Stimulated activated CD4-positive, alpha-beta T cell treated with anti-CD3 and anti-CD28 coated beads, Interleukin-2, amount 100 ng/mL, for 48 hours (primary cell): ENCODE results near the gene CCDC71L.

Experiments used
- DNase-seq, 2 donors: peaks; one replicate each; pipeline ENCODE4 v3.0.0-alpha.2; 2020

Gene CCDC71L

DNA sequence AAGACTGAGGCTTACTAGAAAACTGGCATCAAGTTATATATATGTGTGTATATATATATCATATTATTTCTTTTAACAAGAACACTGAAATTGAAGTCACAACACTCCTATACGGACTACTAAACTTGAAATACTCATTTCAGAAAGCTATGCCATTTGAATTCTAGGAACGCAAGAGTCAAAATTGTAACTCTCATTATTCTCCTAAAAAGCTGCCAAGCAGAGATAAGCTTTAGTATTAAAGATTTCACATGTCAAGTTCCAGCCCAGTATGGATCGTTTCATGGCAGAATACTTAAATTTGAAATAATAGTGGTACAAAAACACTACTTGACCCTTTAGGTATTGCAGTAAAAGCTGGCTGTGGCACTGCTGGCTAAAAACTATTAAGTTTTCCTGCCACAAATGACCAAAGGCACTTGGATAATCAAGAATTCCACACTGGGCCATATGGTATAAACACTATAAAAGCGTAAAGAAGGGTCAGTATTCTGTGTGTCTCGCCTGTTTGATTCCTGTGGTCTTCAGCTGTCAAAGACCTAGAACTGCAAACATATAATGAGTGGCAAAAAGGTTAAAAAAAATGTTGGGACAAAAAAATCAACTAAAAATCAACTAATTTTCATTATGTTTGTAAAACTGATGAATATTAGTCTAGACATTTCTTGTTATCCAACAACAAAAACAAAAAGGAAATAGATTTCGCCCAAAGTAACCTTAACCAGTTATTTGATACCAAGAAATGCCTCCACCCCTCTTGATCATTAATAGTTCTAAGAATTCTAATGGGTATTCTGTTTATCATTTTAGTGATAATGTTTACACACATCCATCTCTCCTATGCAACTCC, 2.4 kb downstream of the CCDC71L start:
- no peak for DNase-seq

DNA sequence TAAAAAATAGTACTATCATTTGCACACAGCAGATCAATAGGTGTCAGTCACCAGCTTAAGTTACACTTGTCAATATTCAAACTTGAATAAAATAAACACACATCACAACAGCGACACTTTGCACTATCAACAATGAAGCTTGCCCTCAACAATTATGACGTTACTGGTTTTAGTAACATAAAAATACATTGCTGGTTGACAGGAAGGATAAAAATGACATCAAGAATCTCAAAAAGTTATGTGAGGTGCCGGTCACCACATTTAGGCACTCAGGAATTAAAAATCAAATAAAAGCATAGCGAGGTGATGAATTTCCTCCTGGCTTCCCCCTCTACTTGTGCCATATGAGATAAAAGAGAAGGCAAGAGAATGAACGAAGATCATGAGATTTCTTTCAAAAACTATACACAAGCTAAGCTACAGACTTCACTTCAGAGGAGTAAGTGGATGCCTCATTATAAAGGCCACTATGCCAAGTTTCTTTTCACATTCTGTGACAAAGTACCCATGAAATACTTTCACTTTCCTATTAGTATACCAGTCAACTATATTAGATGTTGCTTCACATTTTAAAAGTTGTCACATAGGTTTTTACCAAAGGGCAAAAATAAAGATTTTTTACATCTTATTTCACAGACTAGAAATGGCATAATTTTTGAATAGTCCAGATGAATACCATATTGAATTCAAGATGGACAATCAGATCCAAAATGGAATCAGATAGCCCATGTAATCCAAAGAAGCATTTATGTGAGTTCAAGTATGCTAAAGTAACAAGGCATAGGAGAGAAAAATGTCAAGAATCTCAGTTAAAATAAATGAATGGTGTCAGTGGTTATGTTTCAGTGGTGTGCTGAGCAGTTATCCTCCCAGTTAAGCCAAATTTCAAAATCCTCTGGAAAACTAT, 3.6 kb downstream of the CCDC71L start:
- no peak for DNase-seq

DNA sequence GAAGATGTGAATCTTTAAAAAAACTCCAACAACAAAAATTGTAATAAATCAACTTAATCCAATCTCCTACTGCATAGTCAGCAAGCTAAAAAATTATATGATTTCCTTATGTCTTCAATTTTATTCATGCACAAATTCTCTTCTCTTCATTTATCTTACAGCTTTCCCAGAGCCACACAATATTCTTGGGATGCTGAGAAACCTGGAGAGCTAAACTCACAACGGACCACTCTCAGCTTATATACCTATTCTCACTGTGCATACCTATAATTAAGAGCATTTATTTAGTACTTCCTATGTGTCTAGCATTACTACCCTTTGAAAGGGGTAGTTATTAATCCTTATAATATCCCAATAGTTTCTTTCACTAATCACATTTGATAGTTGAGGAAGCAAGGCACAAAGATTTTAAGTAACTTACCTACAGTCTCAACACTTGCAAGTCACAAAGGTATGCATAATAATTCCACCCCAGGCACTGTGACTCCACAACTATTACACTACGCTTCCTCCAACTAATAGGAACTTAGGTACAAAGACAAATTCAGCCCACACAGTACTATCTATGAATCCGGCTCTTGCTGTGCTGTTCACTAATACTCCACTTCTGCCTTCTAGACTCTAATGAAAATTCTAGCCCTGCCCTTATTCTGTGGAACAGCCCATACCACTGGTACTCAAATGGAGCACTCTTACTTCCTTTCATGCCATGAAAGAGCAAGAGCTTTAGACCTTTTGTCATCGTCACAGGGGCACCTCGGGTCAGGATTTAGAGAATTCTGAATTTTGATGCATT, 5.1 kb downstream of the CCDC71L start:
- no peak for DNase-seq

DNA sequence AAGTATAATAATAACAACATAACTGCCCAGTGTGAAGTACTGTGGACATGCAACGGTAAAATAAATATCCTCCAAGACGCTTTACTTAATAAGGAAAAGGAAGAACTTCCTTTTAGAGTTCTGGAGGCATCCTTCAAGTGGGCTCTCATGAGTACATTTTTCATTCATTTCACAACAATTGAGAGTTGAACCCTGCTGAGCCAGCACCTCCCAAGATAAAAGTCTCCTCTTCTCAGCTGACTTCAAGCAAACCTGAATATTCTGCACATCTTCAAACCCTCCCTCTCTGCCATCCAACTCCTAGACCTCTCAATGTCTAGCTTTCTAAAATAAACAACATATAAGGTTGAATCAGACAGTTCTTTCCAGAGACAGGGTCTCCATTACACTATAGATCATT, 7.5 kb downstream of the CCDC71L start:
- DNase-seq = no peak

DNA sequence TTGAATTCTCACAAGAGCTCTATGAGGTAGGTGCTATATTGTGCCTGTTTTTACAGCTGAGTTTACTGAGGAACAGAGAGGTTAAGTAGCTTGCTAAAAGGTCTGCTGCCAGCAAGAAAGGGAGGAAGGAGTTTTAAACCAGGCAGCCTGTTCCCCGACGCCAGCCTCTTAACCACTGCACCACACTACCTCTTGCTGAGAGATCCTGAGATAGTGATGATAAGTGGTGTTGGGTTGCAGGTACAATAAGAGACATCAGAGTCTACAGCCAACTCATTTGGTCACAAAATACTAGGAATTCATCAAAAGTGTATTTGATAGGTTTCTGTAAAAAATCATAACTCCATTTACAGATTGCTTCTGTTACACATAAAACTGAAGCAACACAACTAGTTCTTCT, 8.0 kb downstream of the CCDC71L start:
- DNase-seq = no peak

DNA sequence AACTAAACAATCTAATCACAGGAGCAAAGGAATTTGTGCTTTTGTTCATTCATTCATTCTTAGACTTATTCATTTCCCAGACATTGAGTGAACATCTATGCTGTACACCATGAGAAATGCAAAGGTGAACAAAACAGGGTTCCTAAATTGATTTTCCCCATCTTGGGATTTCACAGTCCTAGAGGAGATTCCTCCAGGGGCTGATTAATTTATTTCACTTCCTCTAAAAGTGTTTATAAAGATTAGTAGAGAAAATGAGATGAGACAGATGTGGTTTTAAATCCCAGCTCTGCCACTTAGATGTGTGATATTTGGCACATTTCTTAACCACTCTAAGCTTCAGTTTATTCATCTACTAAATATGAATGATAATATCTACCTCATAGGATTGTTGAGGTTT, 8.9 kb downstream of the CCDC71L start:
- no peak for DNase-seq

DNA sequence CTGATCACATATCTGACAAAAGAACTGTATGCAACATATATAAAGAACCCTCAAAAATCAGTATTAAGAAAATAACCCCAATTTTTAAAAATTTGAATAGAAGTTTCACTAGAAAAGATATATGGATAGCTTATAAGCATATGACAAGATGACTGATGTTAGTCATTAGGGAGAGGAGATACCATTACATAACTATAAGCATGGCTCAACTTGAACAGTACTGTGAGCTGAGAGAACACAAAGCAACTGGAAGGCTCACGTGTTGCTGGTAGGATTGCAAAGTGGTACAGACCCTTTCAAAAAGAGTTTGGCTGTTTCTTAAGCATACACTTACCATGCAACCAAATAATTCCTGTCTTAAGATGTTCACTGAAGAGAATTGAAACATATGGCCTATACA, 14.7 kb downstream of the CCDC71L start:
- DNase-seq = no peak

DNA sequence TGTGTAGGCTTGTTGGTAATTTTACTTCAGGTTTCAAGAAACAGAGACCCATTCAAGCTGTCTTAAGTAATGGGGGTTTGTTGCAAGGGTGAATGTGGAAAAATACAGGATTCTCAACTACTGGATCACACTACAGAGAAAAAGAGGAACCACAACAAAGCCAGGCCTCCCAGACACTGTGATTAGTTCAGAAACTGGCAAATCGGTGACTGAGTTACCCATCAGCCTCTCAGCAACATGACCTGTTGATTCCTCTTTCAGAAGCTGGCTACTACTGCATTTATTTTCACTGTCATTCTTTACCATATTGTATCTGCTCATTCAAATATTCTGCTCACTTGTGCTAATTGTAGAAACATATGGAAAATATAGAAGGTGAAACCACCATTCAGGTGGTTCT, 16.0 kb downstream of the CCDC71L start:
- DNase-seq = no peak

DNA sequence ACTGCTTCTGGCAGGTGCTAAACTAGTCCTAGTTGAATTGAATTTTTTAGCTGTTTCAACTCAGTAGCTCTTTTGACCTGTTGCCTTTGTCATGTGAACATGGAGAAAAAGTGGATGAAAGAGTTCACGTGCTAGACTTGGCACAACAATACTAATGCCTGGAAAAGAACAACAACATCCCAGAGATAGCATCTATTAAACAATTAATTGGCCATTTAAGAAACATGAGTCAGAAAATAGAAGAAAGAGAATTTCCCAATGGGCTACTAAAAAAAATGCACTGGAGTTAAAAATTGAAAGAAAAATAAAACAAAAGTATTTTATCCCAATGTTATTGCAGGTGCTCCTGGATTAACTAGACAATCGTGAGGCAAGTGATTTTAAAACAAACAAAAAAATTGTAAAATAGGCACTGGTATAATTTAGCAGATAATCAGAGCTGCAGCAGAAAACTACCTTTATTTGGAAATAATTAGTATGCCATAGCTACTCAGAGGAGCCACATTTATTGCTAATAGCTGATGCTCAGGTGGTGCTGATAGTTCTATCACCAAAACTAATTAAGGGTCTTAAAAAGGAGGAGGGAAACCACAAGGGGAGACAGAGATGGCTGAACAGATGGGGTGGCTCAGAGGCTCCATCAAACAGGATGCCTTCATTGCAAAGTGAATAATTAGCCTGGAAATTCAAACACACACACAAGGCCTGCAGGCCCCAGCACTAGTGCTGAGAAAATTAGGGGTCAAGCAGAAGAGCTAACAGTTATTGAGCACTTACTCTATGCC, 17.6 kb downstream of the CCDC71L start:
- DNase-seq = no peak

DNA sequence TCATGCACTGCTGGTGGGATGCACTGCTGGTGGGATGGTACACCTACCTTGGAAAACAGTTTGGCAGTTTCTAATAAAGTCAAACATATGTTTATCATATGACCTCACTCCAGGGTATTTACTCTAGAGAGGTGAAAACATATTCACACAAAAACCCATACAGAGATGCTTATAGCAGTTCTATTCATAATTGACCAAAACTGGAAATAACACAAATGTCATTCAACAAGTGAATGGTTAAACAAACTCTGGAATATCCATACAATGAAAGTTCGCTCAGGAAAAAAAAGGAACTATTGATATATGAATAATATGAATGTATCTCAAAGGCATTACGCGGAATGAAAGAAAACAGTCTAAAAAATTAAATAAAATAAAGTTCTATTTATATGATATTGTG, 19.5 kb downstream of the CCDC71L start:
- no peak for DNase-seq

DNA sequence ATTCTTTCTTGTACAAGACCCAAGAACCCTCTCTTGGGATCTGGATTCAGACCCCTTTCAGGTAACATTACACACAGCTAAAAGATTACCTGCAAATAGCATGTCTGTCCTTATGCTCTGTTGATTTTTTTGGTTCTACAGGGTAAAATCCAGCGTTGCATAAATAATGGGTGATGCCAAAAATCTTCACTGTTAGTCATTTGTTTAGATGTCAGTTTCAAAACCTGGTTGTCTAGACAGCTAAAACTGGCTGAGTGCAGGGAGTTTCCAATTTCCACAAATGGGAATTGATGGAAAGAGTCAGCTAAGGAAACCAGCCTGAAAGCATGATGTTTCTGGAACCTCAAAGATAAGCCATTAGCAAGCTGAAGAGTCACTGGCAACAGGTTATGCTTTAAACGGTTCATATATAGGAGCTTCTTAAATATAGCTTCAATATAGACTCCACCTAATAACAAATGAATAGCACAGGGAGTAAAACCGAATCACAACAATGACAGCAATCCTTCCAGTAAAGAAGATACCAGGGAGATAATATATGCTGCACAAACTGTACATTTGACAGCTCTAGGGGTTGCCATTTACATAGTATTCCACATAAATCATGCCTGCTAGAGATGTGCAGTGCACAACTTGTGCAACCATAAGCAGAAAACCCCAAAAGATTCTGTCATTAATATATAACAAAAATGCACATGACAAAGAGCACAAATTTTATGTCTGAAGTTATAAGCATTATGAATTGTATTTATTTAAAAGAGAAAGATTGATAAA, 20.4 kb downstream of the CCDC71L start:
- DNase-seq = no peak

DNA sequence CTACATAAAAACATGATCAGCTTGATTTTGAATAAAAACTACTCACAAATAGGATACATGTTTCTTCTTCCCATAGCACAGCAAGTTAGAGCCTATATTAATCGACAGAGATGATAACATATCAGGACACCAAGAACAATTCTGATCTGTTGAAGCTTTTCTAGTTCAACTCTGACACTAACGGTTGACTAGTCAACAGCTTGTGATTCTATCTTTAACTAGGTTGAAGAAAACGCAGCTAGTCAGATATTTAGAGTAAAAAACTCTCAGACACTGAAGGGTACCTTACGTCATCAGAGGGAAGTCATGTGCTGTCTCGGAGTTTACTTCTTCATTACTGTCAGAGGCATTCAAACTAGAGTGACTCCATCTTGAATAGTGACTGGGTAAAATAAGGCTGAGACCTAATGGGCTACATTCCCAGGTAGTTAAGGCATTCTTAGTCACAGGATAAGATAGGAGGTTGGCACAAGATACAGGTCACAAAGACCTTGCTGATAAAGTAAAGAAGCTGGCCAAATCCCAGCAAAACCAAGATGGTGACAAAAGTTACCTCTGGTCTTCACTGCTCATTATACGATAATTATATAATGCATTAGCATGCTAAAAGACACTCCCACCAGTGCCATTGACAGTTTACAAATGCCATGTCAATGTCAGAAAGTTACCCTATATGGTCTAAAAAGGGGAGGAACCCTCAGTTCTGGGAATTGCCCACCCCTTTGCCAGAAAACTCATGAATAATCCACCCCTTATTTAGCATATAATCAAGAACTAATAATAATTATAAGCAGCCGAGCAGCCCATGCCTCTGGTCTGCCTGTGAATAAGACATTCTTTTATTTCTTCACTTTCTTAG, 21.3 kb downstream of the CCDC71L start:
- DNase-seq = no peak

DNA sequence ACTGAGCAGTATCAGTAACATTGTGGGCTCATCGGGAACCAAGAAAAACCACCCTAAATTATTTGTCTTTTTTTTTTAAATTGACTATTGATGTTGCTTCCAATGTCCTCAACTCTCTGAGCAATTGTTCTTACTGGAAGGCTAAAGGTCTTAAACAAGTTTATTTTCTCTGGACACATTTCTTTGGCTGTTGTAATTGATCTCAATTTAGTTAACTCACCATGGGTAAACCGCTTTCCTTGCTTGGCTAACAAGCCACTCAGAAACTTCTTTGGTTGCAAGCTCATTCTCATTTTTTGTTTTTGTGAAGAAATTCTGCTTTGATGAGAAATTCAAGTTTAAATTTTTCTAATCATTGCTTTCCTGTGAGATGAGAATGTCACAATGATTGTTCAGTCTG, 25.5 kb downstream of the CCDC71L start:
- DNase-seq = no peak

DNA sequence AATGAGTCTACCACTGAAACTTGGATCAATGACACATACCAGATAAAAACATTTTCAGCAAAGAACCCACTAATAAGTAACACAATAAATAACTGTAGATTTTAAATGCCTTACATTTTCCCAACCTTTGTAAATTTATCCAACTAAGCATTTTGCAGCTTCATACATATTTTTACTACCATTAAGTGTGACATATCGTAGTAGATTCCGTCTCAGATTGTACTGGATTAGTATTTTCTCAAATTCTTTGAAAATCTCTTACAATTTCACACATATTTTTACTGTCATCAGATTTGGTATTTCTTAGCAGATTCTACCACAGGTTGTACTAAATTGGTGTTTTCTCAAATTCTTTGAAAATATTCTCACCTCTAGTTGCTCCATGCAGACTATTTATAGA, 26.0 kb downstream of the CCDC71L start:
- DNase-seq = no peak

DNA sequence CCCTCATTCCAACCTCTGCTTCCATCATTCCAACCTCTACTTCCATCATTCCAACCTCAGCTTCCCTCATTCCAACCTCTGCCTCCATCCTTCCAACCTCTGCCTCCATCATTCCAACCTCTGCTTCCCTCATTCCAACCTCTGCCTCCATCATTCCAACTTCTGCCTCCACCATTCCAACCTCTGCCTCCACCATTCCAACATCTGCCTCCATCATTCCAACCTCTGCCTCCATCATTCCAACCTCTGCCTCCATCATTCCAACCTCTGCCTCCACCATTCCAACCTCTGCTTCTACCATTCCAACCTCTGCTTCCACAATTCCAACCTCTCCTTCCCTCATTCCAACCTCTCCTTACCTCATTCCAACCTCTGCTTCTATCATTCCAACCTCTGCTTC, 30.3 kb downstream of the CCDC71L start:
- no peak for DNase-seq

DNA sequence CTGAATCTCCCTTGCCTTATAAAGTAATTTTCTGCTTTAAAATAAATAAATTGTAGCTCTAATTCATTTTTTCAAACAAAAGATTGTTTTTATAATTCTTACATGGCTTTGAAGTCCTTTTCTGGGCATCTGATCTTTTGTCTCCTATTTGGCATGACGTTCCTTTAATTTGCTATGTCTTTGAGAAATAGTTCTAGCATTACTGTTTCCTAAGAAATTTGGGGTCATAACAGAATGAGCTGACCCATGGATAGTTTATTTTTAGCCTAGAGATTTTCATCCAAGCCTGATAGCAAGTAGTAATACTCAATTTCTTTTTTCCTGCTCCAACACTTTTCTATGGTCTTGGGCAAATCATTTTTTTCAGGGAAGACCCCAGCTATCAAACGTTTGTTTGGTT, 31.4 kb downstream of the CCDC71L start:
- DNase-seq = no peak

DNA sequence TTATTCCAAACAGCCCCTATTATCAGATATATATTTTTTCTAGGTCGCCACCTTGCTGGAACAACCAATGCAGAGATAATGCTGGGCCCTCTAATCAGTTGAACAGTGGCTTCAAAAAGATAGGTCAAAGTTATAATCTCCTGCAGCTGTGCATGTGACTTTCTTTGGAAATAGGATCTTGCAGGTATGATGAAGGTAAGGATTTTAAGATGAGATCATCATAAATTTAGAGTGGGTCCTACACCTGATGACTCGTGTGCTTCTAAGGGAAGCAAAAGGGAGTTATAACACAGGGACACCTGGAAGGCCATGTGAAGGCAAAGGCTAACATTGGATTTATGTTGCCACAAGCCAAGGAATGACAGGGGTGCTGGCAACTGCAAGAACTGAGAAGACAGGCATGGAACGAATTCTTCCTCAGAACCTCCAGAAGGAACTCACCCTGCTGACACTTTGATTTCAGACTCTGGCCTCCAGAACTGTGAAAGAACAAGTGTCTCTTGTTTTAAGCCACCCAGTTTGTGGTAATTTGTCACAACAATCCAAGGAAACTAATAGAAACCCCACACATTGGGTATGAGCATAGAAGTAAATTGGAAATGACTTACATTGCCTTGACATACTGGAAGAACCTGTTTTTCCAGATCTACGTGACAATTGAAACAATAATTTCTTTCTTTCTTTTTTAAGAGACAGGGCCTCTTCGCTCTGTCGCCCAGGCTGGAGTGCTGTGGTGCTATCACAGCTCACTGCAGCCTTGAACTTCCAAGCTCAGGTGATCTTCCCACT, 34.4 kb downstream of the CCDC71L start:
- DNase-seq = no peak

DNA sequence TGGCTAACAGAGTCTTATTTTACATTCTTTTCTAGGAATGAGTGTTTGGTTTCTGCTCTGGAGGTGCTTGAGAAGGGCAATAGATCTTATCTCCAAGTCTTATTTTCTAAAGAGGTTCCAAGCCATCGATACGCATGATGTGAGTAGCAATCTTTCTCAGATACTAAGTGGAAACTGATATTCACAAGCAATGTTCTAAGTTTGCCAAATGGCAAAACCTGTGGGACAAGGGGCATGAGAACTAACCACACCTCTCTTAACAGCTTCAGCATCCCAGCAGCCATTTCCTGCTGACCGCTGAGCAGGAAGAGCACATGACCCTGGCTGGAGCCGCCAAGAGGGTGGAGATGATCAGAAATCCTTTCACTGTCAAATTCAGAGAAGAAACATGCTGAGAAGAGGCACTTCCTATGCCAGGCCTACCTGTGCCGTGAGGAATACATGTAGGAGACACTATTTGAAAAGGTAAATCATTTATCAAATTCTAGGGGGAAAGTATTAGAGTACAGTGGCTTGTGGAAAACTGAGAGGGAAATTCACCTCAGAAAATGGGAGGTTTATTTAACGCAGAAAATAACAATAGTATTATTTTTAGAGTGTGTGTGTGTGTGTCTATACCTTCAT, 35.2 kb downstream of the CCDC71L start:
- DNase-seq = no peak

DNA sequence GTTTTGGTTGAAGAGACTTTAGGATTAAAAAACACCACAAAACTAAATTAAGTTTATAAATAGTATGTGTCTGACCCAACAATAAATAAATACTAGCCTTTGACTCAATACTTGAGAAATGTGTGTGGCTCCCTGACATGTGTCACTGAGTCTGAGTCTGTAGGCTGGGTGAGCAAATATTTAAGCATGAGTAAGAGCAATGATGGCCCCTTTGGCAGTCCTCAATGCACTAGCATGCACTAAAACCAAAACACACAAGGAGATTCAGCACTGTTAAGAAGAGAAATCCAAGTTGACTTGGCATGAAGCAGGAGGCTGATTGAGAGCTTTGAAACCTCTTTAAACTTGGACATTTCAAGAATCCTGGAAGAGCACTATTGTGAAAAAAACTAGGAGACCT, 37.1 kb downstream of the CCDC71L start:
- DNase-seq = no peak
